Measurements from ENCODE around the gene FFAR4.

Gene FFAR4

GRCh38 chr10:93565446-93565845, 1.0 kb upstream of the FFAR4 start:
- TF ChIP-seq CTCF (IDR thresholded peaks at IDR 0.05), result no peak

- TF ChIP-seq CTCF (IDR thresholded peaks at IDR 0.05), result no peak
These were observed 1.0 kb downstream of the FFAR4 start for GRCh38 chr10:93567277-93568104.

- TF ChIP-seq CTCF (IDR thresholded peaks at IDR 0.05), result no peak
These were observed 1.6 kb downstream of the FFAR4 start for GRCh38 chr10:93568105-93568390.

GRCh38 chr10:93570383-93570782, 3.9 kb downstream of the FFAR4 start:
- TF ChIP-seq CTCF (IDR thresholded peaks at IDR 0.05), result no peak

- no peak for TF ChIP-seq CTCF (IDR thresholded peaks at IDR 0.05)
These were observed 6.1 kb downstream of the FFAR4 start for GRCh38 chr10:93572606-93573005.

- no peak for TF ChIP-seq CTCF (IDR thresholded peaks at IDR 0.05)
These were observed 6.8 kb downstream of the FFAR4 start for GRCh38 chr10:93573051-93573909.

GRCh38 chr10:93573924-93574323, 7.5 kb downstream of the FFAR4 start:
- TF ChIP-seq CTCF (IDR thresholded peaks at IDR 0.05), result no peak

All from LNCAP (cell line).